Fibroblast of pulmonary artery (primary cell): ENCODE data around the gene ACOXL.
"Not testable (repeated sequence)": the region's sequence is repeated elsewhere in the genome, so short reads cannot be mapped to it uniquely, and the experiment has no call there.

Experiments
- DNase-seq: peaks from one replicate; pipeline ENCODE4 v3.0.0-alpha.2; 2010; ENCODE audit warnings: low read depth
- H3K4me3 ChIP-seq: replicated peaks from 2 replicates; pipeline ENCODE4 v1.5.1; 2011; ENCODE audit warnings: low read depth, mild to moderate bottlenecking, control low read depth, low read length, moderate library complexity
- TF ChIP-seq, protein P1 (sequence below): IDR thresholded peaks from 2 replicates; pipeline ENCODE4 v1.5.1; 2011; ENCODE audit warnings: mild to moderate bottlenecking, control low read depth, low read length, inconsistent platforms; ENCODE audit errors: missing control alignments

Gene ACOXL

DNA sequence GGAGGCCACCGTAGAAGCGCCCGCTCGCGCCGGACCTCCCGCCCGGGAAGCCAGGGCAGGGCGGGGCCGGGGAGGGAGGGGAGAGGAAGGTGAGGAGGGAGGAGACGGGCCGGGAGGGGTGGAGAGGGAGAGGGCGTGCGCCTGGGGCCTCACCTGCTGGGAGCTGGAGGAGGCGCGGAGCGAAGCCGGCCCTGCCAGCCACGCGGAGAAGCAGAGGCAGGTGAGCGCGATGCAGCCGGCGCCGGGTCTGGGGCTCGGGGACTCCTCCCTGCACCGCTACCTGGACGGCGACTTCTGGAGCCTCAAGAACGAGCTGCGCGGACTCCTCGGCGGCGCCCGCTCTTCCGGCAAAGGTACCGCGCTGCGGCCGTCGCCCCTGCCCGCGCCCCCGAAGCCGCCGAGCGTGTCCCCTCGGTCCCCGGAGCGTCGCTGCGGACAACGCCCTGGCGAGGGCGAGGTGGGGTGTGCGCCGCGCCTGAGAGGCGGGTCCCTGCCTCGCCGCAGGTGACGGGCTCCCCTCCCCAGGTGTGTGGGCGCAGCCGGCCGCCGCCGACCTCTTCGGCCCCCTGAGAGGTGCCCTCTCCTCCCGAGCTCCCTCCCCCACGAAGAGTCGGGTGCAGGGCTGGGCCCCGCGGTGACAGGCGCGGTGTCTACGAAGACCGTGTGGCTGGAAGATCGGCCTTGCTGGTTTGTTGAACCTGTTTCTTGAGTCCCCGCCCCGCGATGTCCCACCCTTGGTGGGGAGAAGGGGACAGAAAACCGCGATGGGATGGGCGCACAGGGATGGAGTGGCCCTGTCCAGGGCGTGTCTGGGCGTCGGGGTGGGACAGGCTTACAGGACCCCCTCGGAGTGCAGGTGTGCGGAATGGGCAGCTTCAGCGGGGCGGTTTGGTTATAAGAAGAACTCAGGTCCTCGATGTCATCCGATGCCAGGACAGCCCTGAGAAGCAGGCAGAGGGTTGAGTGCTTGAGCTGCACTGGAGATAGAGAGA lies at the start of gene ACOXL:
TSS of gene ACOXL (plus strand) at position 152 of the 992 bp plus-strand sequence. CDS start 35,817 bp downstream, outside the sequence.
- no peak within 1 kb of the TSS for H3K4me3 ChIP-seq
- TF ChIP-seq, protein P1, sequence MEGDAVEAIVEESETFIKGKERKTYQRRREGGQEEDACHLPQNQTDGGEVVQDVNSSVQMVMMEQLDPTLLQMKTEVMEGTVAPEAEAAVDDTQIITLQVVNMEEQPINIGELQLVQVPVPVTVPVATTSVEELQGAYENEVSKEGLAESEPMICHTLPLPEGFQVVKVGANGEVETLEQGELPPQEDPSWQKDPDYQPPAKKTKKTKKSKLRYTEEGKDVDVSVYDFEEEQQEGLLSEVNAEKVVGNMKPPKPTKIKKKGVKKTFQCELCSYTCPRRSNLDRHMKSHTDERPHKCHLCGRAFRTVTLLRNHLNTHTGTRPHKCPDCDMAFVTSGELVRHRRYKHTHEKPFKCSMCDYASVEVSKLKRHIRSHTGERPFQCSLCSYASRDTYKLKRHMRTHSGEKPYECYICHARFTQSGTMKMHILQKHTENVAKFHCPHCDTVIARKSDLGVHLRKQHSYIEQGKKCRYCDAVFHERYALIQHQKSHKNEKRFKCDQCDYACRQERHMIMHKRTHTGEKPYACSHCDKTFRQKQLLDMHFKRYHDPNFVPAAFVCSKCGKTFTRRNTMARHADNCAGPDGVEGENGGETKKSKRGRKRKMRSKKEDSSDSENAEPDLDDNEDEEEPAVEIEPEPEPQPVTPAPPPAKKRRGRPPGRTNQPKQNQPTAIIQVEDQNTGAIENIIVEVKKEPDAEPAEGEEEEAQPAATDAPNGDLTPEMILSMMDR = no peak
- no peak for DNase-seq

DNA sequence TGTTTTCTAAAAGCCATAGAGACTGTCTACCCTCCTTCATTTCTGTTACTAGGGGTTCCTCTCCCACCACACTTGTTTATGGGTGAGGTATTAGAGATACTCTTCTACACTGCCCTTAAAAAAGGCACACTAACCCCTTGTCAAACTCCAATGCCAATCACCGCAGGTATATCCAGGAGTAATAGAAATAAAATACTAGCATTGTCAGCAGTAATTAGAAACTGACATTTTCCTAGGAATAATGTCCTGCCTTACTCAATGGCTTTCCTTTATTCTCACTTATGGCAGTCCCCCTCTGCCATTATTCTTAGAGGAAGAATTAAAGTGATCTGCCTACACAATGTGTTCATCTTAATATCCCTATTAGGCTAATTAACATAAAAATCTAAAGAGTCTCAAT lies 49.5 kb upstream of the ACOXL start:
- H3K4me3 ChIP-seq = no peak overlapping the region
- TF ChIP-seq, protein P1 = no peak
- no peak for DNase-seq

DNA sequence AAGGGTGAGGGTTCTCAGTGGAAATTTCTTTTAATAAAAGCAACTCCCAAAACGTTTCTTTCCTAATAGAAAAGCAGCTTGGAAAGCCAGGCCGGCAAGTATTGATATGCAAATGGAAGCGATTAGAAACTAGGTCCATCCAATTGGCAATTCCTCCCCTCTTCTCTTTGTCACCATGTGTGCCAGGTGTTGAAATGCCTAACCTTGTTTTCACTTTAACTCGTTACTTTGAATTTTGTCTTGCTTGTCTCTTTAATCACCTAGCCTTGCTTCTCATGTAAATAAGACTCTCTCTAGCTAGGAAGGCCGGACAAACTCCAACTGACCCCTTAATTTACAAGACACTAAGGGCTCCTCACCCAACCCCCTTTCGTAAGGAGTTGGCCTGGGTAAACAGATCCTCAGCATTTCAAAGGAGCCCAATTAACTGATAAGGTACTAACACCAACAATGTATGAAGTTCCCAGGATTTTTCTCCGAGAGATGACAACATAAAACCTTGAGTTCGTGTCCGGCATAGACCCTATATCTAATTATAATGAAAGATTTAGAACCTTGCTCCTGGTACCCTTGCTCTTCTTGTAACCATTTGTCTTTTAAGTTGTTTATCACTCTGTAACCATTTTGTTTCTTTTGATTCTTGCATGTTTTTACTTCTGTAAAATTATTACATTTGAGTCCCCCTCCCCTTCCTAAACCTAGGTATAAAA lies 44.4 kb upstream of the ACOXL start:
- DNase-seq = not testable (repeated sequence)

DNA sequence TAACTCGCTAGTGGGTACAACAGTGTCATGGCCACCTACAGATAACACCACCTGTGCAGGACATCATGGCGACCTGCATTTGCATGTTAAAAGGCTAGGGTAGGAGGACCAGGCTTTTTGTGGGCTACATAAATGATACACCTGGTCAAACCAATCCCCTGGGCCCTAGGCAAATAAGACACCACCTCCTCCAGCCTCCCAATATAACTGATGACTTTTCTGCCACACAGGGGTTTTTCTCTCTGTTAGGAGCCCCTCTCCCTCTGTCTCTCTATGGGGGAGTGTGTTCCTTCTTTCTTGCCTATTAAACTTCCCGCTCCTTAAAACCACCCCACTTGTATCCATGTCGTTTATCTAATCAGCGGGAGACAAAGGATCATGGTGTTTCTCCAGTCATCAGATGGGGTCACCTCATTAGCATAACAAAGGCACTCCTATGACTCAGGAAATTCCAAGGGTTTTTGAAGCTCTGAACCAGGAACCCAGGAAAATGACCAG lies 43.7 kb upstream of the ACOXL start:
- no peak overlapping the region for H3K4me3 ChIP-seq
- DNase-seq = no peak
- TF ChIP-seq, protein P1 = no peak

More for the DNA sequence above, 44.4 kb upstream of the ACOXL start:
- not testable (repeated sequence) for H3K4me3 ChIP-seq

DNA sequence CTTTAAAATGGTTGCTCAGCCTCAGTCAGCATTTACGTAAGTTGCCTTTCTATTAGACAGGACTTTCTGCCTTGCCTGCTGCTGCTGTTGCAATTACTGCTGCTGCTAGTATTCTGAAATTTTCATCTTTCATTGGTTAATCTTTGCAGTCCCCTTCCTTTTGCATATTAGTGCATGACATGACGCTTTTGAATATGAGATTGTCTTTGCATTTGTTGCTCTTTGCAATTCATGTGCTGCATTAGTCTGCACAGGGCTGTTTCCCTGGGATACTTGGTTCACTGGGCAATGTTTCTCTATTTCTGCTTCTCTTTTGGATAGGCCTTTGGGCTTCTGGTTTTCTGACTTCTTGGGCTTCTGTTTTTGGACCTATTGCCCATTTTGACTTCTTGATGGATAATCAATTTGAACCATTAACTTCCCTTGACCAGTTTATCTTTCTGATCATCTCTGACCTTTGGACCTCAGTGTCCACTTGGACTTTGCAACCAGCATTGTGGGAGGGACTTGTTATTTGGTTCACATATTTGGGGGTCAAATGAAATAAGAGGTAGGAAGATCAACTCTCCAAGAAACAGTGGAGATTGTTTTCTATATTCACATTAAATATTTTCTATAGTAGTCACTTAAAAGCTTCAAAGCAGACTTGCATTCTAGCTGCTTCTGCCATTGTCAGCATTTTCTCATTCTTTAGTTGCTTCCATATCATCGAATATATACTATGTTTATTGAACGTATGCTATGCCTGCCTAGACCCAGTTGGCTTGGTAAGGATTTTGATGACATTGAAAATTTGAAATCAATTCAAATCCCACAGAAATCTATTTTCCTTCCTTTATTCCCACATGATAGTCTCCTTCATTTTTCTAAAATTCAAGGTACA lies 42.0 kb upstream of the ACOXL start:
- TF ChIP-seq, protein P1 = no peak
- H3K4me3 ChIP-seq = no peak overlapping the region
- DNase-seq = no peak

DNA sequence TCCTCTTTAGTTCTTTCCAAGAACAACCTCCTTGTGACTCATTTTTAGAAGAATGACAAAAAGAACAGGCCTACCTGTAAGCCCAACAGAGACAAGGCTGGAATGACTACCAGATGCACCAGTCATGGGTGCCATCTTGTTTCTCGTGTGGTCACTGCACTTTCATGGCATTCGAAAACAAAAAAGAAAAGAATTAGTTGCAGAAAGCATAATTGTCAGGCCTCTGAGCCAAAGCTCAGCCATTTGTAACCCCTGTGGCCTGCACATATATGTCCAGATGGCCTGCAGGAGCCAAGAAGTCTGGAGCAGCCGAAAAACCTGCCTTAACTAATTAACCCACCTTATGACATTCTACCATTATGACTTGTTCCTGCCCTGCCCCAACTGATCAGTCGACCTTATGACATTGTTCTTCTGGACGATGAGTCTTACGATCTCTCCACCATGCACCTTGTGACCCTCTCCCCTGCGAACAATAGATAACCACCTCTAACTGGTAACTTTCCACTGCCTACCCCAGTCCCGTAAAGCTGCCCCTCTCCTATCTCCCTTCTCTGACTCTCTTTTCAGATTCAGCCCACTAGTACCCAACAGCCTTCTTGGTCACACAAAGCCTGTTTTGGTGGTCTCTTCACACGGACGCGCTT lies 40.6 kb upstream of the ACOXL start:
- H3K4me3 ChIP-seq = no peak overlapping the region
- TF ChIP-seq, protein P1 = no peak
- DNase-seq = no peak

DNA sequence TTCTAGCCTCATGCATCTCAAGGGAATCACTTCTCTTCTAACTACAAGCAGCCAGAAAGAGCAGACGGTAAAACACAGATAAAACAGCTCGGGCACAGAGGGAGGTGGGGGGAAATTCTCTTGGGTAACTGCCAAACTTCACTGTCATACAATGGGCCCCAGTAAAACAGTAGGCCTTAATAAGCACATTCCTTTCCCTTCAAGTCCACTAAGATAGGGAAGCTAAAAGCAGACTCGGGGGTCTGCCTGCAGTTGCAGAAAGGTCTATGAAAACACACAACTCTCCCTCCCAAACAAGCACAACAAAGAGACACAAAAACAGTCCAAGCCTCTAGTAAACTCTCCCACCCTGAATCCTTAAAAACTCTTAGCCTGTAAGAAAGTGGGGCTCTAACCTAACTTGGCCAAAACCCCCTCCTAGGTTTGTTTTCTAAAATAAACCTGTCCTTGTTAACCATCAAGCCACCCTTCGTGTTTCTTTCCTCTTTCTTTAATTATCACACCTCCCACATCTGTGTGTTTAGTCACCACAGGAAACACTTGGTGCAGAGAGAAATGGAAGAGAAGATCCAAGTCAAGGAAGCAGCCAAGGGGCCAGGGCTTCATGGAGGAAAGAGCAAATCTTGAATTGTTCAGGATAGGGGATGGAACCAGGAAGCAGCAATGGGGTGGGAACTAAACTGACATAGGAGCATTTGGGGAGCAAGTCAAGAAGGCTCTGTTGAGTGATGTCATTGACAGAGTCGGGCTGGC lies 37.1 kb upstream of the ACOXL start:
- DNase-seq = peak; percentile 51
- H3K4me3 ChIP-seq = not testable (repeated sequence)

DNA sequence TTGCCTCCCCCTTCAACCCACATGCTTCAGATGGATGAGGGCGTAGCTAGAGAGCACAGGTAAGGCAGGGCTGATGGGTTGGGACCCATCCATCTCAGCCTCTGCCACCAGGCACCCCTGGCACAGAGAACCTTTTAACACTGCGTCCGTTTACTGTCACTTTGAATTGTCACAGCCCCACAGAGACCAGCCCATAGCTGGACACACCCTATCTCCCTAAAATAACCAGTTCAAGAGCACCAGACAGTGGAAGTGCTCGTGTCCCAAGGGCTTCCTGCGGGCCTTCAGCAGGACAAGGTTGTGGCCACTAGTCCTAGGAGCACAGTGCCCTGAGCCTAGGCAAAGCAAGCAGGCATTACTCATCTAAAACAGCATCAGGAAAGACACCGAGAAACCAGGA lies 34.1 kb upstream of the ACOXL start:
- not testable (repeated sequence) for DNase-seq, H3K4me3 ChIP-seq
